ENCODE results near the gene PTPN11. TPM values are rescaled to one million over a fixed set of nuclear protein-coding genes. Genes with fewer than 3 reads are reported as not detected.

The PTPN11 gene
- total RNA-seq (100 to 1,000 TPM in 2 of 5 donors, 10 to 100 TPM in 3; 16.3 to 114 (median 100.0) TPM), polyA plus RNA-seq (10 to 100 TPM; 17.4 to 69.5 (median 65.4) TPM)
- long read RNA-seq, donor 1, partial matches to known transcripts: 0 of 1 reads
- long read RNA-seq, donor 1, other reads (novel, unspliced or antisense): 0 of 1 reads
- long read RNA-seq, donor 2, full-length matches to known transcripts: 4 of 11 reads
- long read RNA-seq, donor 2, partial matches to known transcripts: 7 of 11 reads
- long read RNA-seq, donor 2, other reads (novel, unspliced or antisense): 0 of 11 reads
- long read RNA-seq, donor 3, full-length matches to known transcripts: 2 of 2 reads
- long read RNA-seq, donor 3, partial matches to known transcripts: 0 of 2 reads
- long read RNA-seq, donor 3, other reads (novel, unspliced or antisense): 0 of 2 reads
- long read RNA-seq, donor 4: 0 reads
- long read RNA-seq, donor 5, full-length matches to known transcripts: 3 of 3 reads
- long read RNA-seq, donor 5, partial matches to known transcripts: 0 of 3 reads
- long read RNA-seq, donor 5, other reads (novel, unspliced or antisense): 0 of 3 reads
- long read RNA-seq, donor 6, full-length matches to known transcripts: 3 of 19 reads
- long read RNA-seq, donor 6, partial matches to known transcripts: 16 of 19 reads
- long read RNA-seq, donor 6, other reads (novel, unspliced or antisense): 0 of 19 reads
- long read RNA-seq, donor 7, full-length matches to known transcripts: 4 of 4 reads
- long read RNA-seq, donor 7, partial matches to known transcripts: 0 of 4 reads
- long read RNA-seq, donor 7, other reads (novel, unspliced or antisense): 0 of 4 reads
- long read RNA-seq, donor 8, full-length matches to known transcripts: 2 of 10 reads
- long read RNA-seq, donor 8, partial matches to known transcripts: 8 of 10 reads
- long read RNA-seq, donor 8, other reads (novel, unspliced or antisense): 0 of 10 reads
- long read RNA-seq, donor 9, full-length matches to known transcripts: 1 of 1 reads
- long read RNA-seq, donor 9, partial matches to known transcripts: 0 of 1 reads
- long read RNA-seq, donor 9, other reads (novel, unspliced or antisense): 0 of 1 reads
- long read RNA-seq, donor 10, full-length matches to known transcripts: 2 of 2 reads
- long read RNA-seq, donor 10, partial matches to known transcripts: 0 of 2 reads
- long read RNA-seq, donor 10, other reads (novel, unspliced or antisense): 0 of 2 reads

- intact Hi-C loops (cut with DNase I; ENCODE audit: low total_unique reads): no loop called here
- DNase-seq: peak; percentile 87 to 97
- Histone ChIP-seq H3K4me3 (peak within 1 kb of the TSS; percentile 65 to 97 (median 88)), H3K27ac (peak within 1 kb of the TSS; percentile 96 to 100 (median 99)), H3K36me3 (no peaks in the 10 kb centered on the region), H3K4me1 (peaks cover 15 to 64% (median 53%) of the 10 kb centered on the region in 4 donors), H3K27me3 (no peaks in the 10 kb centered on the region), H3K9me3 (no peaks in the 10 kb centered on the region)
- WGBS, 5 donors: 0 to 1% (median 0%) methylated on average over 17 to 89 of the region's 89 CpGs
- TF ChIP-seq CTCF (IDR thresholded peaks at IDR 0.05) (peak in 3 of 7 experiments; percentile 11 to 48 (median 31)), EP300 (IDR thresholded peaks at IDR 0.05) (no peak), POLR2A (IDR thresholded peaks at IDR 0.05) (peak in 2 of 4 donors; percentile 53 to 77), POLR2AphosphoS5 (IDR thresholded peaks at IDR 0.05) (peak; percentile 96 to 99 (median 99))
These were observed at the start of gene PTPN11 for GRCh38 chr12:112418608-112419296. Gene PTPN11, plus strand, starts transcription at chr12:112418947. Its CDS starts 165 bp downstream, at chr12:112419112.

- no peaks in the 10 kb centered on the region for H3K9me3 ChIP-seq
- H3K27ac ChIP-seq: no peak overlapping the region
- peaks cover 7 to 44% (median 17%) of the 10 kb centered on the region in 4 donors for H3K4me1 ChIP-seq
- peaks cover 0 to 2% (median 0%) of the 10 kb centered on the region in 4 donors for H3K36me3 ChIP-seq
- DNase-seq: no peak
- 18 to 33% (median 31%) methylated on average over 1 of the region's 1 CpG for WGBS, 5 donors
- TF ChIP-seq EP300 (IDR thresholded peaks at IDR 0.05): no peak
- no peak for TF ChIP-seq POLR2AphosphoS5 (IDR thresholded peaks at IDR 0.05)
- no peak for TF ChIP-seq CTCF (IDR thresholded peaks at IDR 0.05)
- TF ChIP-seq POLR2A (IDR thresholded peaks at IDR 0.05): no peak
- H3K27me3 ChIP-seq: no peaks in the 10 kb centered on the region
- intact Hi-C loops (cut with DNase I; ENCODE audit: low total_unique reads): no loop called here
- no peak overlapping the region for H3K4me3 ChIP-seq
These were observed 48.5 kb upstream of the PTPN11 start for GRCh38 chr12:112370199-112370598.

- no peak for TF ChIP-seq POLR2A (IDR thresholded peaks at IDR 0.05)
- TF ChIP-seq POLR2AphosphoS5 (IDR thresholded peaks at IDR 0.05): no peak
- TF ChIP-seq EP300 (IDR thresholded peaks at IDR 0.05): no peak
- TF ChIP-seq CTCF (IDR thresholded peaks at IDR 0.05): no peak
- H3K4me1 ChIP-seq: peaks cover 7 to 44% (median 17%) of the 10 kb centered on the region in 4 donors
- intact Hi-C loops (cut with DNase I; ENCODE audit: low total_unique reads): no loop called here
- no peak for DNase-seq
- 51 to 69% (median 61%) methylated on average over 8 of the region's 8 CpGs for WGBS, 5 donors
- no peaks in the 10 kb centered on the region for H3K27me3 ChIP-seq
- no peak overlapping the region for H3K27ac ChIP-seq
- no peak overlapping the region for H3K4me3 ChIP-seq
- no peaks in the 10 kb centered on the region for H3K9me3 ChIP-seq
- peaks cover 0 to 6% (median 0%) of the 10 kb centered on the region in 4 donors for H3K36me3 ChIP-seq
These were observed 47.8 kb upstream of the PTPN11 start for GRCh38 chr12:112370868-112371510.

All from stomach (tissue), 19 donors.